ENCODE results near the gene CDH20.

GRCh38 chr18:61292280-61293035 is 40.8 kb upstream of the CDH20 start:
- TF ChIP-seq ATF3 (CRISPR knock-in tag; IDR thresholded peaks at IDR 0.05) (no peak), CEBPB (IDR thresholded peaks at IDR 0.05; ENCODE audit: borderline replicate concordance, low read depth, low read length) (no peak), MAZ (IDR thresholded peaks at IDR 0.05; ENCODE audit: borderline replicate concordance, low read depth, low read length) (no peak), MAZ (CRISPR knock-in tag; IDR thresholded peaks at IDR 0.05; ENCODE audit: low read depth) (no peak), MXD1 (CRISPR knock-in tag; IDR thresholded peaks at IDR 0.05) (no peak), CTCF (CRISPR knock-in tag; IDR thresholded peaks at IDR 0.05) (no peak), CBFB (CRISPR knock-in tag; IDR thresholded peaks at IDR 0.05) (no peak), SNRNP70 (IDR thresholded peaks at IDR 0.05; ENCODE audit: low read depth, low read length) (no peak)
